DND-41 (cell line): ENCODE results near the gene MCRS1.

ENCODE experiments used
- ATAC-seq: fragments of 200-7000 bp; cut with Tn5 transposase; 3 replicates; pipeline ENCODE4 v1.9.1; 2021; ENCODE audit warnings: low read depth; ENCODE audit not compliant: insufficient read depth
- DNase-seq: peaks from one replicate; pipeline ENCODE4 v3.0.0-alpha.2; 2020
- H2AFZ ChIP-seq: 2 replicates; pipeline ENCODE4 v1.6.0; 2012; ENCODE audit warnings: low read depth, low read length
- H3K27ac ChIP-seq: 2 replicates; pipeline ENCODE4 v1.5.1; 2012; ENCODE audit warnings: low read length, inconsistent platforms
- H3K27me3 ChIP-seq: fragments of 200-600 bp; sonication (generic); 2 replicates; pipeline ENCODE4 v1.6.0; 2012; ENCODE audit warnings: low read length, mild to moderate bottlenecking, inconsistent platforms; ENCODE audit not compliant: insufficient read depth, poor library complexity
- H3K36me3 ChIP-seq: 2 replicates; pipeline ENCODE4 v1.5.1; 2012; ENCODE audit warnings: low read length, inconsistent platforms; ENCODE audit not compliant: insufficient read depth
- H3K4me1 ChIP-seq: 2 replicates; pipeline ENCODE4 v1.5.1; 2012; ENCODE audit warnings: mild to moderate bottlenecking, low read length; ENCODE audit not compliant: insufficient read depth
- H3K4me2 ChIP-seq: 2 replicates; pipeline ENCODE4 v1.6.0; 2012; ENCODE audit warnings: mild to moderate bottlenecking, moderate library complexity, low read length, inconsistent platforms; ENCODE audit not compliant: insufficient read depth
- H3K4me3 ChIP-seq, 2 experiments: fragments of 200-600 bp in 1 of 2; shearing (Covaris generic) in 1 of 2; 2 replicates each; pipeline ENCODE4 v1.5.1; 2012 to 2016; ENCODE audit warnings: inconsistent platforms in 2 of 2, low read length in 2 of 2, mild to moderate bottlenecking in 2 of 2, low read depth in 1 of 2, moderate library complexity in 1 of 2
- H3K79me2 ChIP-seq: 2 replicates; pipeline ENCODE4 v1.6.0; 2012; ENCODE audit warnings: low read length, inconsistent platforms; ENCODE audit not compliant: insufficient read depth
- H3K9ac ChIP-seq: 2 replicates; pipeline ENCODE4 v1.6.0; 2012; ENCODE audit warnings: low read depth, mild to moderate bottlenecking, inconsistent platforms, low read length, moderate library complexity
- H3K9me3 ChIP-seq: 2 replicates; pipeline ENCODE4 v1.5.1; 2012; ENCODE audit warnings: low read length, moderate library complexity, mild to moderate bottlenecking, inconsistent platforms; ENCODE audit not compliant: insufficient read depth, severe bottlenecking
- H4K20me1 ChIP-seq: 2 replicates; pipeline ENCODE4 v1.6.0; 2012; ENCODE audit warnings: low read length; ENCODE audit not compliant: insufficient read depth
- CTCF ChIP-seq: IDR thresholded peaks from 2 replicates; pipeline ENCODE4 v1.5.1; 2012; ENCODE audit warnings: borderline replicate concordance, low read length, moderate library complexity, mild to moderate bottlenecking; ENCODE audit not compliant: poor library complexity, severe bottlenecking; ENCODE audit errors: extremely low read depth
- EZH2 ChIP-seq: IDR thresholded peaks from 3 replicates; pipeline ENCODE4 v1.6.1; 2012; ENCODE audit warnings: borderline replicate concordance, low read depth, mild to moderate bottlenecking, moderate library complexity, low read length, inconsistent platforms; ENCODE audit not compliant: severe bottlenecking

The MCRS1 gene

GRCh38 chr12:49577589-49578315 lies 9.8 kb upstream of the MCRS1 start:
- H3K4me3 ChIP-seq: no peak overlapping the region
- DNase-seq (no peak), ATAC-seq (no peak)
- H3K79me2 ChIP-seq: no peaks in the 10 kb centered on the region; the same call in 1 of the 2 replicates
- H4K20me1 ChIP-seq: peaks cover 11% of the 10 kb centered on the region
- H3K27me3 ChIP-seq: no peaks in the 10 kb centered on the region
- no peak overlapping the region for H2AFZ ChIP-seq
- no peaks in the 10 kb centered on the region for H3K9me3 ChIP-seq
- H3K9ac ChIP-seq: no peak overlapping the region
- peaks cover 11% of the 10 kb centered on the region; the same call in 1 of the 2 replicates for H3K36me3 ChIP-seq
- H3K4me1 ChIP-seq: no peaks in the 10 kb centered on the region
- TF ChIP-seq CTCF (no peak), EZH2 (no peak)
- H3K4me2 ChIP-seq: no peak overlapping the region
- no peak overlapping the region for H3K27ac ChIP-seq

GRCh38 chr12:49568442-49569162 lies 660 bp upstream of the MCRS1 start:
- Histone ChIP-seq H3K36me3 (peaks cover 36% of the 10 kb centered on the region), H2AFZ (peak overlapping the region; percentile 100), H3K27ac (peak overlapping the region; percentile 97), H3K4me1 (peaks cover 49% of the 10 kb centered on the region), H3K9me3 (no peaks in the 10 kb centered on the region), H3K4me2 (peak overlapping the region; percentile 90), H3K9ac (peak overlapping the region; percentile 91), H4K20me1 (peaks cover 15% of the 10 kb centered on the region), H3K27me3 (no peaks in the 10 kb centered on the region), H3K79me2 (peaks cover 62% of the 10 kb centered on the region), H3K4me3 (peak overlapping the region; percentile 71 to 99)
- ATAC-seq (peak; percentile 35), DNase-seq (no peak)
- TF ChIP-seq CTCF: no peak
- no peak for TF ChIP-seq EZH2

GRCh38 chr12:49567302-49567610 lies 686 bp downstream of the MCRS1 start:
- H3K4me2 ChIP-seq: peak overlapping the region; percentile 90
- peak overlapping the region; percentile 91 for H3K9ac ChIP-seq
- H3K36me3 ChIP-seq: peaks cover 43% of the 10 kb centered on the region
- no peaks in the 10 kb centered on the region for H3K9me3 ChIP-seq
- H3K27ac ChIP-seq: peak overlapping the region; percentile 97
- no peaks in the 10 kb centered on the region for H3K27me3 ChIP-seq
- DNase-seq: no peak
- peak overlapping the region; percentile 71 to 99 for H3K4me3 ChIP-seq
- H2AFZ ChIP-seq: peak overlapping the region; percentile 100
- H4K20me1 ChIP-seq: peaks cover 15% of the 10 kb centered on the region
- peaks cover 62% of the 10 kb centered on the region for H3K79me2 ChIP-seq
- peak; percentile 13; the same call in 2 of the 3 replicates for ATAC-seq
- TF ChIP-seq CTCF (no peak), EZH2 (no peak)
- peaks cover 49% of the 10 kb centered on the region for H3K4me1 ChIP-seq
